Suppressor macrophage (primary cell): Measurements from ENCODE around the gene PDZD2.
"Not testable (repeated sequence)": the region's sequence is repeated elsewhere in the genome, so short reads cannot be mapped to it uniquely, and the experiment has no call there.

Source experiments
- DNase-seq, 4 experiments: peaks; one replicate each; pipeline ENCODE4 v3.0.0-alpha.2; 2020 to 2022

Gene PDZD2

GRCh38 chr5:31736127-31736526 lies 97.2 kb downstream of the PDZD2 start:
- DNase-seq: no peak

GRCh38 chr5:31738199-31738598 lies 99.3 kb downstream of the PDZD2 start:
- no peak for DNase-seq

GRCh38 chr5:31741496-31741895 lies 102.6 kb downstream of the PDZD2 start:
- DNase-seq: no peak

GRCh38 chr5:31743678-31744077 lies 104.7 kb downstream of the PDZD2 start:
- no peak for DNase-seq

- DNase-seq: no peak
Observed at GRCh38 chr5:31748458-31749172, 109.7 kb downstream of the PDZD2 start.

GRCh38 chr5:31750215-31750614 lies 111.3 kb downstream of the PDZD2 start:
- DNase-seq: no peak

GRCh38 chr5:31751610-31752009 lies 112.7 kb downstream of the PDZD2 start:
- no peak for DNase-seq

GRCh38 chr5:31753700-31754357 lies 114.9 kb downstream of the PDZD2 start:
- no peak for DNase-seq

GRCh38 chr5:31754358-31754704 lies 115.4 kb downstream of the PDZD2 start:
- DNase-seq: no peak

- DNase-seq: no peak
Observed at GRCh38 chr5:31754741-31755675, 116.1 kb downstream of the PDZD2 start.

- no peak for DNase-seq
Observed at GRCh38 chr5:31755676-31756230, 116.8 kb downstream of the PDZD2 start.

GRCh38 chr5:31757806-31758205 lies 118.9 kb downstream of the PDZD2 start:
- no peak for DNase-seq

GRCh38 chr5:31758803-31759425 lies 120.0 kb downstream of the PDZD2 start:
- DNase-seq: no peak

- DNase-seq: no peak
Observed at GRCh38 chr5:31759925-31760324, 121.0 kb downstream of the PDZD2 start.

- no peak for DNase-seq
Observed at GRCh38 chr5:31761877-31762276, 122.9 kb downstream of the PDZD2 start.

GRCh38 chr5:31763424-31763823 lies 124.5 kb downstream of the PDZD2 start:
- DNase-seq: no peak

- not testable (repeated sequence) for DNase-seq
Observed at GRCh38 chr5:31764687-31765086, 125.8 kb downstream of the PDZD2 start.

GRCh38 chr5:31767335-31768031 lies 128.6 kb downstream of the PDZD2 start:
- DNase-seq: peak in 1 of 4 experiments; percentile 26

GRCh38 chr5:31768046-31768445 lies 129.1 kb downstream of the PDZD2 start:
- DNase-seq: no peak

- DNase-seq: no peak
Observed at GRCh38 chr5:31768784-31769183, 129.9 kb downstream of the PDZD2 start.

GRCh38 chr5:31769530-31769929 lies 130.6 kb downstream of the PDZD2 start:
- DNase-seq: no peak
